HG03457 (cell line): ENCODE results near the gene PDE2A.

Source experiments
- ATAC-seq: cut with Tn5 transposase; IDR thresholded peaks from one replicate; pipeline ENCODE4 v1.9.1; 2021; ENCODE audit warnings: moderate number of reproducible peaks; ENCODE audit not compliant: unreplicated experiment

The PDE2A gene

GRCh38 chr11:72637926-72638325, 36.3 kb downstream of the PDE2A start:
- ATAC-seq, result no peak

- ATAC-seq, result no peak
Measured at GRCh38 chr11:72637198-72637597, 37.0 kb downstream of the PDE2A start.

GRCh38 chr11:72636376-72636775, 37.8 kb downstream of the PDE2A start:
- ATAC-seq, result no peak

- ATAC-seq, result no peak
Measured at GRCh38 chr11:72635933-72636332, 38.3 kb downstream of the PDE2A start.

GRCh38 chr11:72635309-72635915, 38.8 kb downstream of the PDE2A start:
- no peak for ATAC-seq

- no peak for ATAC-seq
Measured at GRCh38 chr11:72634472-72635095, 39.6 kb downstream of the PDE2A start.

GRCh38 chr11:72634016-72634415, 40.2 kb downstream of the PDE2A start:
- ATAC-seq, result no peak

- ATAC-seq, result no peak
Measured at GRCh38 chr11:72633068-72633467, 41.2 kb downstream of the PDE2A start.

- ATAC-seq, result no peak
Measured at GRCh38 chr11:72631806-72632731, 42.2 kb downstream of the PDE2A start.

- ATAC-seq, result no peak
Measured at GRCh38 chr11:72630104-72630852, 43.9 kb downstream of the PDE2A start.

- no peak for ATAC-seq
Measured at GRCh38 chr11:72629266-72629665, 45.0 kb downstream of the PDE2A start.

GRCh38 chr11:72627594-72628281, 46.5 kb downstream of the PDE2A start:
- no peak for ATAC-seq

- no peak for ATAC-seq
Measured at GRCh38 chr11:72626414-72626936, 47.7 kb downstream of the PDE2A start.

GRCh38 chr11:72625691-72626413, 48.4 kb downstream of the PDE2A start:
- ATAC-seq, result no peak

GRCh38 chr11:72624496-72625201, 49.6 kb downstream of the PDE2A start:
- no peak for ATAC-seq

GRCh38 chr11:72623052-72623451, 51.2 kb downstream of the PDE2A start:
- no peak for ATAC-seq

GRCh38 chr11:72621008-72621610, 53.1 kb downstream of the PDE2A start:
- no peak for ATAC-seq

- no peak for ATAC-seq
Measured at GRCh38 chr11:72618803-72619202, 55.4 kb downstream of the PDE2A start.
